Progenitor cell of endocrine pancreas (in vitro differentiated cells): ENCODE measurements around the gene GMDS. TPM values are rescaled to one million over a fixed set of nuclear protein-coding genes. Genes with fewer than 3 reads are reported as not detected.

Experiments
- DNase-seq: peaks from one replicate; pipeline ENCODE4 v3.0.0; 2021; ENCODE audit warnings: low spot score; ENCODE audit not compliant: unreplicated experiment
- H3K27ac Mint-ChIP-seq: 2 replicates; pipeline ENCODE4 v1.8.0; 2021; ENCODE audit warnings: mild to moderate bottlenecking, moderate library complexity, mixed read lengths
- H3K27me3 Mint-ChIP-seq: 2 replicates; pipeline ENCODE4 v1.8.0; 2021; ENCODE audit warnings: mixed read lengths
- H3K36me3 Mint-ChIP-seq: 2 replicates; pipeline ENCODE4 v1.8.0; 2022; ENCODE audit warnings: mixed read lengths; ENCODE audit not compliant: insufficient read depth
- H3K4me1 Mint-ChIP-seq: 2 replicates; pipeline ENCODE4 v1.8.0; 2021; ENCODE audit warnings: low read depth, mixed read lengths
- H3K4me3 Mint-ChIP-seq: 2 replicates; pipeline ENCODE4 v1.8.0; 2021; ENCODE audit warnings: low read depth, mild to moderate bottlenecking, moderate library complexity, mixed read lengths
- H3K9me3 Mint-ChIP-seq: 2 replicates; pipeline ENCODE4 v1.8.0; 2021; ENCODE audit warnings: low read depth, mixed read lengths
- CTCF ChIP-seq: fragments of 200-600 bp; sonication (generic); IDR thresholded peaks from one replicate; pipeline ENCODE4 v1.5.0; 2021; ENCODE audit warnings: antibody characterized with exemption, mild to moderate bottlenecking; ENCODE audit not compliant: unreplicated experiment
- total RNA-seq: library from RNA; stranded (reverse); gene quantifications from 2 replicates; pipeline ENCODE4 v1.2.1, GENCODE V29; 2021

Gene GMDS
- total RNA-seq, 1 donor from 2014 or later: 17.2 TPM

DNA sequence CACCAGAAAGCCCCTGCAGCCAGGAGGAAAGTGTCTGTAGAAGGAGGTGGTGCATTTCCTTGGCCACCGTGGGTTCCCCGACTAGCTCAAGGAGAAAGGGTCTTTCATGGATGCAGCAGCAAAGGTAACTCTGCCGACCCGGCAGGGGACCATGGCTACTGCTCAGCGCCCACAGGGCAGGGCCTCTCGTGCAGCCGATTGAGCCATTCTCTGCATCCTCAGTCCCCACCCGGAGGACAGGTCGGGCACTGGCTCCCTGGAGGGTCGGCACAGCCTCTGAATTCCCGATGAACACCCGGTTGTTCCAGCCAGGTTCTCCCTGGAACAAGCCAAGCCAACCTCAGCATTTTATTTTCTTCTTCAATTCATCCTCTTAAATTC lies 659.7 kb downstream of the GMDS start:
- no peak for DNase-seq
- no peak overlapping the region for H3K27ac Mint-ChIP-seq
- no peak overlapping the region for H3K4me3 Mint-ChIP-seq
- peaks cover 17% of the 10 kb centered on the region for H3K27me3 Mint-ChIP-seq
- H3K9me3 Mint-ChIP-seq: no peaks in the 10 kb centered on the region
- no peak for TF ChIP-seq CTCF
- peaks cover 7% of the 10 kb centered on the region for H3K4me1 Mint-ChIP-seq
- no peaks in the 10 kb centered on the region for H3K36me3 Mint-ChIP-seq

- Mint-ChIP-seq H3K36me3 (no peaks in the 10 kb centered on the region), H3K27me3 (peaks cover 19% of the 10 kb centered on the region), H3K4me3 (no peak overlapping the region), H3K9me3 (no peaks in the 10 kb centered on the region), H3K4me1 (peaks cover 7% of the 10 kb centered on the region), H3K27ac (no peak overlapping the region)
- no peak for TF ChIP-seq CTCF
- no peak for DNase-seq
Observed at GRCh38 chr6:1584996-1585668, 660.3 kb downstream of the GMDS start.

DNA sequence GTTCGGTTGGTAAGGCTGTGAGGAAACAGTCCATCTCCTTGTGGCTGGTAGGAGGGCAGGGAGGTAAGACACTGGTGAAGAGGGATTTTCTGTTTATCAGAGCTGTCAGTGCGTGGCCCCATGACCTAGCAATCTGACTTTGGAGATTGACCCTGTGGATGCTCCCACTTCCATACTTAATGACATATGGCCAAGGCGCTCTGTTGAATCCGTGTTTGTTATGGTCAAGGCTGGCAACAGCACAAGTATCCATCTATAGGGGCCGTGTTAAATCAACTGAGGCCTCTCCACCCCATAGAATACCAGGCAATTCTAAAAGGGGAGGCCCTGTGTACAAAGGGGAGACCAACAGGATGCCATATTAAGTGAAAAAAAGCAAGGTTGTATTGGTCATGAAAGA lies 661.3 kb downstream of the GMDS start:
- TF ChIP-seq CTCF: no peak
- no peak overlapping the region for H3K4me3 Mint-ChIP-seq
- H3K4me1 Mint-ChIP-seq: peaks cover 5% of the 10 kb centered on the region
- H3K9me3 Mint-ChIP-seq: no peaks in the 10 kb centered on the region
- H3K27ac Mint-ChIP-seq: no peak overlapping the region
- no peaks in the 10 kb centered on the region for H3K36me3 Mint-ChIP-seq
- peaks cover 23% of the 10 kb centered on the region for H3K27me3 Mint-ChIP-seq
- no peak for DNase-seq

GRCh38 chr6:1581120-1581991 lies 664.0 kb downstream of the GMDS start:
- no peak for TF ChIP-seq CTCF
- H3K27me3 Mint-ChIP-seq: peaks cover 30% of the 10 kb centered on the region
- no peak overlapping the region for H3K27ac Mint-ChIP-seq
- DNase-seq: no peak
- no peak overlapping the region for H3K4me3 Mint-ChIP-seq
- H3K4me1 Mint-ChIP-seq: no peaks in the 10 kb centered on the region
- H3K9me3 Mint-ChIP-seq: no peaks in the 10 kb centered on the region
- H3K36me3 Mint-ChIP-seq: no peaks in the 10 kb centered on the region

DNA sequence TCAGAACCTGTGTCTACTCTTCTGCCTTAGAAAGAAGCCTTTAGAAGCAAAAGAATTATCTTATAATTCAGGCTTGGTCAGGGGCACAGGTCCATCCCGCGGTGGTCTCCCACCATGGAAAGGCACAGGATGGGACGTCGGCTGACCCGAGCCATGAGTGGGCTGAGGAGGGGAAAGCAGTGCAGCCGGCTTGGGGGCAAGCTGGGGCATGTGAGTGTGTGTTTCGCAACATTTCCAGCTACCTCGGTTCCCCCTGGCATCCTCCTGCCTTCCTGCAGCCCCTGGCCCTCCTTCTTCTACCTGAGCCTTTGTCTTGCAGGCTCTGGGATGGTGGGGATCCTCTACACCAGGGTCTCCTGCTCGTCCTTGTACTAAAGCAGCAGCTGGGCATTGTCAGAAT lies 664.8 kb downstream of the GMDS start:
- peaks cover 35% of the 10 kb centered on the region for H3K27me3 Mint-ChIP-seq
- H3K4me1 Mint-ChIP-seq: no peaks in the 10 kb centered on the region
- no peak overlapping the region for H3K4me3 Mint-ChIP-seq
- H3K36me3 Mint-ChIP-seq: no peaks in the 10 kb centered on the region
- TF ChIP-seq CTCF: no peak
- DNase-seq: no peak
- no peak overlapping the region for H3K27ac Mint-ChIP-seq
- no peaks in the 10 kb centered on the region for H3K9me3 Mint-ChIP-seq
